Astrocyte of the cerebellum (primary cell): Measurements from ENCODE around the gene CXCR4.

Source experiments
- DNase-seq: peaks from one replicate; pipeline ENCODE4 v3.0.0-alpha.2; 2011; ENCODE audit warnings: low read depth
- H3K4me3 ChIP-seq: 2 replicates; pipeline ENCODE4 v1.5.1; 2011; ENCODE audit warnings: mild to moderate bottlenecking, low read depth, low read length, moderate library complexity
- CTCF ChIP-seq: IDR thresholded peaks from 2 replicates; pipeline ENCODE4 v1.5.1; 2012; ENCODE audit warnings: low read length, low read depth, moderate library complexity, mild to moderate bottlenecking; ENCODE audit errors: missing control alignments
- in situ Hi-C: cut with HindIII; loops from 2 replicates; pipeline ENCODE4 v1.10.0; 2017; ENCODE audit warnings: low sequenced_read_pairs

Gene CXCR4

GRCh38 chr2:136117909-136118818 lies at the start of gene CXCR4:
Gene CXCR4 (minus strand): TSS chr2:136118149. CDS start chr2:136118060, 89 bp downstream.
- H3K4me3 ChIP-seq = peak within 1 kb of the TSS; percentile 39
- TF ChIP-seq CTCF = peak; percentile 28
- in situ Hi-C loops = no loop called here
- DNase-seq = no peak

- in situ Hi-C loops = no loop called here
- no peak for DNase-seq
- no peak overlapping the region for H3K4me3 ChIP-seq
- TF ChIP-seq CTCF = no peak
Observed at GRCh38 chr2:136164280-136164776, 46.4 kb upstream of the CXCR4 start.

GRCh38 chr2:136162438-136162837 lies 44.5 kb upstream of the CXCR4 start:
- in situ Hi-C loops = no loop called here

GRCh38 chr2:136156411-136156810 lies 38.5 kb upstream of the CXCR4 start:
- in situ Hi-C loops = no loop called here
- H3K4me3 ChIP-seq = no peak overlapping the region
- no peak for DNase-seq

More at GRCh38 chr2:136162438-136162837, 44.5 kb upstream of the CXCR4 start:
- no peak overlapping the region for H3K4me3 ChIP-seq
- no peak for DNase-seq
- TF ChIP-seq CTCF = no peak

GRCh38 chr2:136154384-136154783 lies 36.4 kb upstream of the CXCR4 start:
- H3K4me3 ChIP-seq = no peak overlapping the region
- DNase-seq = no peak
- no peak for TF ChIP-seq CTCF
- in situ Hi-C loops = no loop called here

More at GRCh38 chr2:136156411-136156810, 38.5 kb upstream of the CXCR4 start:
- TF ChIP-seq CTCF = no peak

- H3K4me3 ChIP-seq = no peak overlapping the region
- in situ Hi-C loops = no loop called here
- no peak for DNase-seq
- no peak for TF ChIP-seq CTCF
Observed at GRCh38 chr2:136151021-136151971, 33.3 kb upstream of the CXCR4 start.
